Prostate gland (tissue), 2 donors: ENCODE measurements around the gene TRIM37. TPM values are rescaled to one million over a fixed set of nuclear protein-coding genes. Genes with fewer than 3 reads are reported as not detected.
A peak's percentile ranks its signal among the peaks of the same experiment; 100 is the strongest.

Source experiments
- DNase-seq: peaks from one replicate; pipeline ENCODE4 v3.0.0-alpha.2; 2019; ENCODE audit warnings: low spot score
- H3K27ac ChIP-seq, 2 donors: fragments of 200-600 bp; sonication (generic); 2 replicates each; pipeline ENCODE4 v1.5.1; 2017 to 2019
- H3K27me3 ChIP-seq: fragments of 200-600 bp; sonication (generic); replicated peaks from 2 replicates; pipeline ENCODE4 v1.5.1; 2019; ENCODE audit not compliant: insufficient read depth
- H3K36me3 ChIP-seq, 2 donors: fragments of 200-600 bp; sonication (generic); 1 replicate in 1 of 2; 2 replicates in 1 of 2; pipeline versions ENCODE4 v1.5.1 to v1.8.1; 2017 to 2019
- H3K4me1 ChIP-seq: fragments of 200-600 bp; sonication (generic); replicated peaks from 2 replicates; pipeline ENCODE4 v1.5.1; 2019
- H3K4me3 ChIP-seq, 2 donors: fragments of 200-600 bp; sonication (generic); 2 replicates each; pipeline ENCODE4 v1.5.1; 2017 to 2019
- H3K9me3 ChIP-seq: fragments of 200-600 bp; sonication (generic); 2 replicates; pipeline ENCODE4 v1.5.1; 2017
- POLR2A ChIP-seq: fragments of 450-650 bp; IDR thresholded peaks from one replicate; pipeline ENCODE4 v1.6.1; 2016; ENCODE audit warnings: antibody characterized with exemption, mild to moderate bottlenecking
- POLR2AphosphoS5 ChIP-seq: sonication (generic); formaldehyde crosslinking; IDR thresholded peaks from one replicate; pipeline ENCODE4 v1.6.1; 2017; ENCODE audit warnings: antibody characterized with exemption
- WGBS: methylation state at CpG from one replicate; pipeline ENCODE4 v1.1.5; 2018; 5-methylcytosine and 5-hydroxymethylcytosine counted together
- intact Hi-C: fragments of 100-400 bp; cut with DNase I; formaldehyde crosslinking; loops from one replicate; pipeline ENCODE4 v1.14.2; 2022
- total RNA-seq, 2 donors: library from RNA; depleted of rRNA; stranded (reverse); fragments of >200 nt; gene quantifications; one replicate each; pipeline ENCODE4 v1.1.0, GENCODE V29; 2016
- TF ChIP-seq, protein P1 (sequence below), 4 experiments: fragments of 200-600 bp in 2 of 4; fragments of 450-650 bp in 2 of 4; sonication (generic) in 2 of 4; IDR thresholded peaks; 1 replicate in 3 of 4; 2 replicates in 1 of 4; pipeline ENCODE4 v1.5.1; 2016 to 2019; ENCODE audit warnings: antibody characterized with exemption in 4 of 4, mild to moderate bottlenecking in 2 of 4, moderate library complexity in 2 of 4

TRIM37 gene
- total RNA-seq, 2 donors from 2014 or later: 22.6 to 55.5 TPM

DNA sequence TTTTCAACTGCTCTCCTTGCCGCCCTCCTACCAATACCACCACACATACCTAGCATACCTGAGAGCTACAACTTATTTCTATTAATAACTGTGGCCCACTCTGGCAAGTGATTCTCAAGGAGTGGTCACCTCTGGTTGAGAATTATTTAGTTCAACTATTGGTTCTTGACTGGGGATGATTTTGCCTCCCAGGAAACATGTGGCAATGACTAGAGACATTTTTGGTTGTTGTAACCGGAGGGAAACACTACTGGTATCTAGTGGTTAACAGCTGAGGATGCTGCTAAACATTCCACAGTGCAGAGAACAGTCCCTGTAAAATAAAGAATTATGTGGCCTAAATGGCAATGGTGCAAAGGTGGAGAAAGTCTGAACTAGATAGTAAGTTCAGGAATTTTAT is 96.7 kb downstream of the TRIM37 start:
- intact Hi-C loops: no loop called here
- H3K4me3 ChIP-seq: no peak overlapping the region
- no peaks in the 10 kb centered on the region for H3K4me1 ChIP-seq
- TF ChIP-seq POLR2A: no peak
- no peak for TF ChIP-seq POLR2AphosphoS5
- TF ChIP-seq, protein P1, sequence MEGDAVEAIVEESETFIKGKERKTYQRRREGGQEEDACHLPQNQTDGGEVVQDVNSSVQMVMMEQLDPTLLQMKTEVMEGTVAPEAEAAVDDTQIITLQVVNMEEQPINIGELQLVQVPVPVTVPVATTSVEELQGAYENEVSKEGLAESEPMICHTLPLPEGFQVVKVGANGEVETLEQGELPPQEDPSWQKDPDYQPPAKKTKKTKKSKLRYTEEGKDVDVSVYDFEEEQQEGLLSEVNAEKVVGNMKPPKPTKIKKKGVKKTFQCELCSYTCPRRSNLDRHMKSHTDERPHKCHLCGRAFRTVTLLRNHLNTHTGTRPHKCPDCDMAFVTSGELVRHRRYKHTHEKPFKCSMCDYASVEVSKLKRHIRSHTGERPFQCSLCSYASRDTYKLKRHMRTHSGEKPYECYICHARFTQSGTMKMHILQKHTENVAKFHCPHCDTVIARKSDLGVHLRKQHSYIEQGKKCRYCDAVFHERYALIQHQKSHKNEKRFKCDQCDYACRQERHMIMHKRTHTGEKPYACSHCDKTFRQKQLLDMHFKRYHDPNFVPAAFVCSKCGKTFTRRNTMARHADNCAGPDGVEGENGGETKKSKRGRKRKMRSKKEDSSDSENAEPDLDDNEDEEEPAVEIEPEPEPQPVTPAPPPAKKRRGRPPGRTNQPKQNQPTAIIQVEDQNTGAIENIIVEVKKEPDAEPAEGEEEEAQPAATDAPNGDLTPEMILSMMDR (IDR thresholded peaks at IDR 0.05): no peak
- DNase-seq: no peak
- no peaks in the 10 kb centered on the region for H3K36me3 ChIP-seq
- no peaks in the 10 kb centered on the region for H3K9me3 ChIP-seq
- WGBS: 98% methylated on average over 2 of the region's 2 CpGs
- H3K27ac ChIP-seq: no peak overlapping the region
- no peaks in the 10 kb centered on the region for H3K27me3 ChIP-seq

DNA sequence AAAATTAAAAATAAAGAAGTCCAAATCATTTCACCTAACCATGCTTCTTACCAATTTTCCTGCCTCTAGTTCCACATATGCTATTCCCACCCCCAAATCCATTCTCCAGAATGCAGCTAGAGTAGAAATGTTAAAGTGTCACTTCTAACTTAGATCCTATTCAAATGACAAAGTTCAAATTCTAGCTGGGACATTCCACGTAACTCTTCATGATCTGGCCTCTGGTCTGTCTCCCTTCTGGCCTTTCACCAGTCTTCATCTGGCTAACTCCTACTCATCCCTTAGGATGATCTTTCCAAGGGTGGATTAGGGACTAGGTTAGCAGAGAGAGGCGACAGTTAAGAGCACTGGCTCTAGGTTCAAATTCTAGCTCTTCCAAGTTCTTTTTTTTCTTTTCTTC is 97.9 kb downstream of the TRIM37 start:
- intact Hi-C loops: loop anchor here (5.0 kb wide), 1 partner anchor 421 kb away; no protein-coding TSS in a partner anchor
- H3K4me1 ChIP-seq: no peaks in the 10 kb centered on the region
- H3K27ac ChIP-seq: no peak overlapping the region
- no peak for DNase-seq
- H3K36me3 ChIP-seq: no peaks in the 10 kb centered on the region
- H3K9me3 ChIP-seq: no peaks in the 10 kb centered on the region
- no peaks in the 10 kb centered on the region for H3K27me3 ChIP-seq
- no peak overlapping the region for H3K4me3 ChIP-seq
- no peak for TF ChIP-seq POLR2A
- TF ChIP-seq, protein P1 (IDR thresholded peaks at IDR 0.05): no peak
- TF ChIP-seq POLR2AphosphoS5: no peak
- WGBS: 88% methylated on average over 2 of the region's 2 CpGs

DNA sequence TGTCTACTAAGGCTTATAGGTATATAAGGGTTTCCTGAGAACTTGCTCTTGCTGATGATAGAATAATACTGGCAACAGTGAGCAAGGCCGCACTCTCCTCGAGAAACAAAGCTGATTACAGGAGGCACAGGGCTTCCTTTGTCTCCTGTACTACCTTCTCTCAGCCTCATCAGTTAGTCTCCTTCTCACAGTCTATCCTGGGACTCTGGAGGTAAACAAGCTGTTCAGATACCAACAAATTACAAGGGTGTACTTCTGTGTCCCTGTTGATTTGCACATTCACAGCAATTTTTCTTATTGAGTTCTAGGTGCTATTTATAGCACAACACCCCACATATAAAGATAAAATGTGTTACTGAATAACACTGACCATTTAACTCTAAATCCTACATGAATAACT is 98.7 kb downstream of the TRIM37 start:
- no peak for DNase-seq
- no peak overlapping the region for H3K27ac ChIP-seq
- TF ChIP-seq, protein P1 (IDR thresholded peaks at IDR 0.05): no peak
- TF ChIP-seq POLR2A: no peak
- no peak for TF ChIP-seq POLR2AphosphoS5

DNA sequence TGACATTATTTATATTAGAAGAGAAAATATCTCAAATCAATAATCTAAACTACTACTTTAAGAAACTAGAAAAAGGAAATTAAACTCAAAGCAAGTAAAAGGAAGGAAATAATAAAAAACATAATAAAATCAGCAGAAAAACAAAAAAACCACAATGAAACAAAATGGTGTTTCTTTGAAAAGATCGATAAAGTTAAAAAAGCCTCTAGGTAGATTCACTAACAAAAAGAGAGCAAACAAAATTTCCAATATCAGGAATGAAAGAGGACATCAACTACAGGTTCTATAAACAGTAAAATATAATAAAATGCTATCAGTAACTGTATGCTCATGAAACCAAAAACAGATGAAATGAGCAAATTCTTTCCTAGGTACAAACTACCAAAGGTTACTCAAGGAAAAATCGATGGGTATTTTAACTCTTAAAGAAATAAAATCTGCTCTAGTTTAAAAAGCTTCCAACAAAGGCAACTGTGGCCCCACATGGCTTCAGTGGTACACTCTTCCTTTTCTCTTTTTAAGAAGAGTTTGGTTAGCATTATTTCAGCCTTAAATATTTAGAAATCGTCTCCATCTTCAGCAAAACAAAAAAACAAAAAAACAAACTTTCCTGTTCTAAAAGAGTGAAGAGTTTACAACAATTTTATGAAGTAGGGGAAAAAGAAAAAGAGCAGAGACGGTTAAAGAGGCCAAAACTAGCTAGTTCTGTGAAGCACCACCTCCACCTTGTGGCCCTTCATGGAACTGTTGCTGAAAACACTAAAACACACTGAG is 102.2 kb downstream of the TRIM37 start:
- H3K4me3 ChIP-seq: no peak overlapping the region
- H3K27me3 ChIP-seq: no peaks in the 10 kb centered on the region
- no peaks in the 10 kb centered on the region for H3K9me3 ChIP-seq
- H3K27ac ChIP-seq: peak overlapping the region; percentile 32 to 48
- intact Hi-C loops: loop anchor here (2.0 to 5.0 kb wide), 3 partner anchors 292 to 486 kb away; no protein-coding TSS in a partner anchor
- TF ChIP-seq POLR2AphosphoS5 (peak; percentile 43), POLR2A (no peak)
- TF ChIP-seq, protein P1 (IDR thresholded peaks at IDR 0.05): peak; percentile 91 to 94 (median 92)
- WGBS: 17% methylated on average over 4 of the region's 4 CpGs
- no peaks in the 10 kb centered on the region for H3K36me3 ChIP-seq
- DNase-seq: peak; percentile 60
- no peaks in the 10 kb centered on the region for H3K4me1 ChIP-seq

More for the DNA sequence above, 98.7 kb downstream of the TRIM37 start:
- intact Hi-C loops: loop anchor here (5.0 kb wide), 1 partner anchor 421 kb away; no protein-coding TSS in a partner anchor
- H3K4me1 ChIP-seq: no peaks in the 10 kb centered on the region
- no peaks in the 10 kb centered on the region for H3K27me3 ChIP-seq
- H3K36me3 ChIP-seq: no peaks in the 10 kb centered on the region
- H3K9me3 ChIP-seq: no peaks in the 10 kb centered on the region
- H3K4me3 ChIP-seq: no peak overlapping the region
- 77% methylated on average over 2 of the region's 2 CpGs for WGBS
